Upper lobe of left lung (tissue), 6 donors: Measurements from ENCODE around the gene TSHZ2. TPM values are rescaled to one million over a fixed set of nuclear protein-coding genes. Genes with fewer than 3 reads are reported as not detected.
A peak's percentile ranks its signal among the peaks of the same experiment; 100 is the strongest.

Experiments
- ATAC-seq, 2 donors: fragments of 200-7000 bp; cut with Tn5 transposase; one replicate each; pipeline ENCODE4 v1.9.1; 2022; ENCODE audit warnings: mild to moderate bottlenecking in 2 of 2, moderate library complexity in 2 of 2; ENCODE audit not compliant: low FRiP score in 2 of 2
- DNase-seq, 2 donors: peaks; one replicate each; pipeline ENCODE4 v3.0.0-alpha.2; 2019 to 2020
- H3K27ac ChIP-seq, 4 donors: fragments of 200-600 bp; sonication (generic); one replicate each; pipeline ENCODE4 v1.5.1; 2016 to 2019
- H3K27me3 ChIP-seq, 4 donors: fragments of 200-600 bp; sonication (generic); one replicate each; pipeline ENCODE4 v1.5.1; 2017 to 2019
- H3K36me3 ChIP-seq, 4 donors: fragments of 200-600 bp; sonication (generic); one replicate each; pipeline ENCODE4 v1.5.1; 2016 to 2019
- H3K4me1 ChIP-seq, 4 donors: fragments of 200-600 bp; sonication (generic); one replicate each; pipeline ENCODE4 v1.5.1; 2018 to 2019
- H3K4me3 ChIP-seq, 4 donors: fragments of 200-600 bp; sonication (generic); one replicate each; pipeline ENCODE4 v1.5.1; 2017 to 2019; ENCODE audit warnings: mild to moderate bottlenecking in 2 of 4, moderate library complexity in 1 of 4
- H3K9me3 ChIP-seq, 4 donors: fragments of 200-600 bp; sonication (generic); one replicate each; pipeline ENCODE4 v1.5.1; 2018 to 2019
- EP300 ChIP-seq, 4 donors: sonication (generic); formaldehyde crosslinking; IDR thresholded peaks; one replicate each; pipeline ENCODE4 v1.5.1; 2017; ENCODE audit warnings: antibody characterized with exemption in 4 of 4, control low read depth in 2 of 4
- POLR2A ChIP-seq, 4 donors: fragments of 450-650 bp; IDR thresholded peaks; one replicate each; pipeline ENCODE4 v1.5.1; 2016 to 2017; ENCODE audit warnings: antibody characterized with exemption in 4 of 4, mild to moderate bottlenecking in 2 of 4
- POLR2AphosphoS5 ChIP-seq, 2 donors: sonication (generic); formaldehyde crosslinking; IDR thresholded peaks; one replicate each; pipeline ENCODE4 v1.5.1; 2017; ENCODE audit warnings: antibody characterized with exemption in 2 of 2
- WGBS, 2 donors: methylation state at CpG; one replicate each; pipeline ENCODE4 v1.1.5; 2017 to 2018; 5-methylcytosine and 5-hydroxymethylcytosine counted together
- total RNA-seq, 6 donors: library from RNA; depleted of rRNA in 4 of 6; stranded (reverse); fragments of >200 nt in 4 of 6; gene quantifications; one replicate each; pipeline versions ENCODE4 v1.1.0 to v1.2.1, GENCODE V29; 2016 to 2021
- TF ChIP-seq, protein P1 (sequence below), 6 experiments: fragments of 450-650 bp in 4 of 6; fragments of 200-600 bp in 2 of 6; sonication (generic) in 2 of 6; IDR thresholded peaks; one replicate each; pipeline ENCODE4 v1.5.1; 2016 to 2019; ENCODE audit warnings: antibody characterized with exemption in 6 of 6
- donor health status: DM: no; HTN: no; CAD: no; lungs with moderate emphysema.
- donor health status: DM: no; HTN: yes; CAD: no; lungs with severe emphysema.

Gene TSHZ2
- total RNA-seq, 6 donors from 2014 or later, result 1.8 to 10.0 (median 3.2) TPM

DNA sequence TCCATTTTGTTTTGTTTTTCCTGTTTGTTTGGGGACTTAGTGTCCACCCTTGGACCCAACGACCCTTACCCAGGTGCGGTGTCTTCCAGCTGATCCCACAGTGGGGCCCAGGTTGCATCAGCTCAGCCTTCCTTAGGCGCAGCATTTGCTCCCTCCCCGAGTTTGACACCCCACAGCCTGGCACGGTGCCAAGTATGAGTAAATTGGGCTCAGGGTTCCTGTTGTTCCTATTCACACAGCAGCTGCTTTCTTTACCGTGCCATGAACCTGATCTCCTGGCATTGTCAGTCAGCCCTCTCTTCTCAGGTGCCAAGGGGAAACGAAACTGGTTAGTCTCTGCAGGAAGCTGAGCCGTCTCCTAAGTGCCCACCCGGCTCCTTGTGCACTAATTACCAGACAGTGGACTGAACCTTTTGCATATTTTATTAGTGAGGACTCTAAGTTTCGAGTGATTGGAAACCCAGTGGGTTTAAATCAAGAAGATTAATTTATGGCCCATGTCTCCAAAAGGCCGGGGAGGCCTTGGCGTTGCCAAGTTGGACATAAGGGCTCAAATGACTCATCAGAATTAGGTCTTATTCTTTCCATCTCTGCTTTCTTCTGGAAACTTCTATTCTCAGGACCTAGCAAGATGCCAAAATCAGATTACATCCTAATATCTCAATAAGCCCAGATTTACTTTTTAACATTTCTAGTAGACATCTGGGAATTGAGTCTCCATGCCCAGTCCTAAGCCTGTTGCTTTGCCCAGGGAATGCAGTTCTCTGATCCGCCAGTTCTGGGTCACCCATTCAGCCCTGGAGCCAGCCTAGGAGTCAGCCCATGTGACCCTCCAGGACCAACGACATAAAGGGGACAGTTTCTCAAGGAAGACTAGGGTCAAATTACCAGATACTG, 68.8 kb downstream of the TSHZ2 start:
- Histone ChIP-seq H3K27me3 (no peaks in the 10 kb centered on the region), H3K27ac (no peak overlapping the region), H3K4me3 (no peak overlapping the region), H3K36me3 (no peaks in the 10 kb centered on the region), H3K9me3 (no peaks in the 10 kb centered on the region), H3K4me1 (no peaks in the 10 kb centered on the region)
- 78 to 85% methylated on average over 14 of the region's 14 CpGs for WGBS, 2 donors
- peak; percentile 34 to 69 for ATAC-seq
- TF ChIP-seq, protein P1, sequence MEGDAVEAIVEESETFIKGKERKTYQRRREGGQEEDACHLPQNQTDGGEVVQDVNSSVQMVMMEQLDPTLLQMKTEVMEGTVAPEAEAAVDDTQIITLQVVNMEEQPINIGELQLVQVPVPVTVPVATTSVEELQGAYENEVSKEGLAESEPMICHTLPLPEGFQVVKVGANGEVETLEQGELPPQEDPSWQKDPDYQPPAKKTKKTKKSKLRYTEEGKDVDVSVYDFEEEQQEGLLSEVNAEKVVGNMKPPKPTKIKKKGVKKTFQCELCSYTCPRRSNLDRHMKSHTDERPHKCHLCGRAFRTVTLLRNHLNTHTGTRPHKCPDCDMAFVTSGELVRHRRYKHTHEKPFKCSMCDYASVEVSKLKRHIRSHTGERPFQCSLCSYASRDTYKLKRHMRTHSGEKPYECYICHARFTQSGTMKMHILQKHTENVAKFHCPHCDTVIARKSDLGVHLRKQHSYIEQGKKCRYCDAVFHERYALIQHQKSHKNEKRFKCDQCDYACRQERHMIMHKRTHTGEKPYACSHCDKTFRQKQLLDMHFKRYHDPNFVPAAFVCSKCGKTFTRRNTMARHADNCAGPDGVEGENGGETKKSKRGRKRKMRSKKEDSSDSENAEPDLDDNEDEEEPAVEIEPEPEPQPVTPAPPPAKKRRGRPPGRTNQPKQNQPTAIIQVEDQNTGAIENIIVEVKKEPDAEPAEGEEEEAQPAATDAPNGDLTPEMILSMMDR (IDR thresholded peaks at IDR 0.05), result no peak
- TF ChIP-seq EP300 (IDR thresholded peaks at IDR 0.05), result no peak
- no peak for TF ChIP-seq POLR2A (IDR thresholded peaks at IDR 0.05)
- TF ChIP-seq POLR2AphosphoS5 (IDR thresholded peaks at IDR 0.05), result no peak
- DNase-seq, result no peak

DNA sequence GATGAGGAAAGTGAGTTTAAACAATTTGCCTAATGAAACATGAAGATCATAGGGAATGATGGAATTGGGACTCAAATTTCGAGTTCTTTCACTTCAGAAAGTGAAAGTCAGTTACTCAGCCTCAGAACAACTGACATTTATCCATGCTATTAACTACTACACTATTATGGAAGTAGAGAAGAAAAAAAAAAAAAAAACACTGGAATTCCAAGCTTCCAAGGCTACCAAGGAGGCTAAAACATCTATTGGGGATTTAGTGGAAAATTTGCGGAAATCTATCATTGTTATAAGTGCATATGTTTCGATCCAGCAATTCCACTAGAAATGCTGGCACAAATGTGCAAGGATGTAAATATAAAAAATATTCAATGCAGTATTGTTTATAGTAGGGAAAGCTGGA, 70.4 kb downstream of the TSHZ2 start:
- Histone ChIP-seq H3K9me3 (no peaks in the 10 kb centered on the region), H3K27ac (no peak overlapping the region), H3K4me1 (no peaks in the 10 kb centered on the region), H3K4me3 (no peak overlapping the region), H3K36me3 (no peaks in the 10 kb centered on the region), H3K27me3 (no peaks in the 10 kb centered on the region)
- TF ChIP-seq EP300 (IDR thresholded peaks at IDR 0.05) (no peak), POLR2A (IDR thresholded peaks at IDR 0.05) (no peak), POLR2AphosphoS5 (IDR thresholded peaks at IDR 0.05) (no peak)
- TF ChIP-seq, protein P1 (IDR thresholded peaks at IDR 0.05), result no peak
- ATAC-seq, result no peak
- WGBS, 2 donors, result 73 to 78% methylated on average over 3 of the region's 3 CpGs
- DNase-seq, result no peak

GRCh38 chr20:53044296-53044695, 72.1 kb downstream of the TSHZ2 start:
- no peak overlapping the region for H3K4me3 ChIP-seq
- no peaks in the 10 kb centered on the region for H3K9me3 ChIP-seq
- no peaks in the 10 kb centered on the region for H3K36me3 ChIP-seq
- H3K4me1 ChIP-seq, result no peaks in the 10 kb centered on the region
- H3K27ac ChIP-seq, result no peak overlapping the region
- ATAC-seq (no peak), DNase-seq (no peak)
- H3K27me3 ChIP-seq, result no peaks in the 10 kb centered on the region
- TF ChIP-seq EP300 (IDR thresholded peaks at IDR 0.05), result no peak
- no peak for TF ChIP-seq POLR2AphosphoS5 (IDR thresholded peaks at IDR 0.05)
- TF ChIP-seq POLR2A (IDR thresholded peaks at IDR 0.05), result no peak
- TF ChIP-seq, protein P1 (IDR thresholded peaks at IDR 0.05), result no peak
- 75 to 89% methylated on average over 5 of the region's 5 CpGs for WGBS, 2 donors

GRCh38 chr20:53045941-53046340, 73.8 kb downstream of the TSHZ2 start:
- no peak for DNase-seq
- H3K9me3 ChIP-seq, result no peaks in the 10 kb centered on the region
- WGBS, 2 donors, result 67 to 68% methylated on average over 7 of the region's 7 CpGs
- no peak for TF ChIP-seq EP300 (IDR thresholded peaks at IDR 0.05)
- TF ChIP-seq POLR2A (IDR thresholded peaks at IDR 0.05), result no peak
- no peak for TF ChIP-seq POLR2AphosphoS5 (IDR thresholded peaks at IDR 0.05)
- TF ChIP-seq, protein P1 (IDR thresholded peaks at IDR 0.05), result no peak
- H3K27ac ChIP-seq, result no peak overlapping the region
- ATAC-seq, result no peak
- no peaks in the 10 kb centered on the region for H3K36me3 ChIP-seq
- no peaks in the 10 kb centered on the region for H3K27me3 ChIP-seq
- no peak overlapping the region for H3K4me3 ChIP-seq
- no peaks in the 10 kb centered on the region for H3K4me1 ChIP-seq

DNA sequence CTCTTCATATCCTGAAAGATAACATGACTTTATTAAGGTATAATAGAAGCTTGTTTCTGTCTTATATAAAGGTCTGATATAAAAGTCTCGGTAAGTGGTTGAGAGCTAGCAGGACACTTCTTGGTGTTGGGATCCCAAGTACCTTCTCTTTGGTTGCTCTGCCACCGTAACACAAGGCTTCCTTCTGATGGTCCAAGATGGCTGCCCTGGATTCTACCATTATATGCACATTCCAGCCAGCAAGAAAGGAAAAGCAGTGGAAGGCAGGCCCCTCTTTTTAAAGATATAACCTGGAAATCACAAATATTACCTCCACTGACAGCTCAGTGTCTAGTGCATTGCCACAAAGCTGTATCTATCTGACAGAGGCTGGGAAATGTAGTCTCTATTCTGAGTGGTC, 75.0 kb downstream of the TSHZ2 start:
- 94 to 97% methylated on average over 2 of the region's 2 CpGs for WGBS, 2 donors
- no peak for TF ChIP-seq POLR2A (IDR thresholded peaks at IDR 0.05)
- TF ChIP-seq EP300 (IDR thresholded peaks at IDR 0.05), result no peak
- no peak for TF ChIP-seq POLR2AphosphoS5 (IDR thresholded peaks at IDR 0.05)
- Histone ChIP-seq H3K4me1 (no peaks in the 10 kb centered on the region), H3K36me3 (no peaks in the 10 kb centered on the region), H3K27me3 (no peaks in the 10 kb centered on the region), H3K4me3 (no peak overlapping the region), H3K9me3 (no peaks in the 10 kb centered on the region), H3K27ac (no peak overlapping the region)
- ATAC-seq (no peak), DNase-seq (no peak)
